Measurements from ENCODE around the gene FAM171A2. TPM values are rescaled to one million over a fixed set of nuclear protein-coding genes. Genes with fewer than 3 reads are reported as not detected.

Gene FAM171A2
- total and polyA plus RNA-seq, 7 donors = 0.06 to 0.23 (median 0.19) TPM

DNA sequence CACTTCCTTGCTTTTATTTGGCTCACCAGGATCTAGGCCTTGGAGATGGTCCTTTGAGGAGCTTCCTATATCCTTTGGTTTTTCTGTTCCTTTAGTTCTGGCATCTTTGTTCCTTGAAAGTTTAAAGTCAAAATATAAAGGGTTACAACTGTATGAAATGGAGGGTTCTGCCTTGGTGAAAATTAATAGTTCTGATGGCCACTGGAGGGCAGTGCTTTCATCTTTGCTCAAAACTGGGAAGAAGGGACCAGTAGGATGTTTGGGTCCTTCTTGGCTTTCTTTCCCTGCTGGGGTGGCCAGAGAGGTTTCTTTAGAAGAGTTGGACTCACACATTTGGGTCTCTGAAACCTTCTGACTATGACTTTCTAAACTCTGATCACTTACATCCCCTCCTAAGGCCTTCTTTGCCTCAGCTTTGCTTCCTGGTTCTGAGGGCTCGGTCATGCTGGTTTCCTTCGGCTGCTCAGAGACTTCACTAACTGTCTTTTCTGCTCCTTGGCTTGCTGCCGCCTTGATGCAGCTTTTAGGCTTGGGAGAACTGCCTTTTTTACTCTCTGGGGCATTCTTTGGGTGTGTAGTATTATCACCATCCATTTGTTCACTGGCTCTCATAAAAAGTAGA lies 36.7 kb upstream of the FAM171A2 start:
- Histone ChIP-seq H3K9me3 (no peaks in the 10 kb centered on the region), H3K27ac (no peak overlapping the region), H3K4me3 (no peak overlapping the region), H3K36me3 (ENCODE audit: insufficient read depth in 1 of 2, low read depth in 1 of 2) (peaks cover 4 to 95% of the 10 kb centered on the region in 2 donors), H3K4me1 (no peaks in the 10 kb centered on the region), H3K27me3 (ENCODE audit: insufficient read depth in 3 of 3, low read length in 2 of 3) (no peaks in the 10 kb centered on the region)
- intact Hi-C loops (cut with DNase I) = loop anchor here (1.0 to 10.0 kb wide), 3 partner anchors 104 to 123 kb away; partner anchors contain the start of gene GPATCH8 (in 1 of the 2)
- TF ChIP-seq, protein P1, sequence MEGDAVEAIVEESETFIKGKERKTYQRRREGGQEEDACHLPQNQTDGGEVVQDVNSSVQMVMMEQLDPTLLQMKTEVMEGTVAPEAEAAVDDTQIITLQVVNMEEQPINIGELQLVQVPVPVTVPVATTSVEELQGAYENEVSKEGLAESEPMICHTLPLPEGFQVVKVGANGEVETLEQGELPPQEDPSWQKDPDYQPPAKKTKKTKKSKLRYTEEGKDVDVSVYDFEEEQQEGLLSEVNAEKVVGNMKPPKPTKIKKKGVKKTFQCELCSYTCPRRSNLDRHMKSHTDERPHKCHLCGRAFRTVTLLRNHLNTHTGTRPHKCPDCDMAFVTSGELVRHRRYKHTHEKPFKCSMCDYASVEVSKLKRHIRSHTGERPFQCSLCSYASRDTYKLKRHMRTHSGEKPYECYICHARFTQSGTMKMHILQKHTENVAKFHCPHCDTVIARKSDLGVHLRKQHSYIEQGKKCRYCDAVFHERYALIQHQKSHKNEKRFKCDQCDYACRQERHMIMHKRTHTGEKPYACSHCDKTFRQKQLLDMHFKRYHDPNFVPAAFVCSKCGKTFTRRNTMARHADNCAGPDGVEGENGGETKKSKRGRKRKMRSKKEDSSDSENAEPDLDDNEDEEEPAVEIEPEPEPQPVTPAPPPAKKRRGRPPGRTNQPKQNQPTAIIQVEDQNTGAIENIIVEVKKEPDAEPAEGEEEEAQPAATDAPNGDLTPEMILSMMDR (IDR thresholded peaks at IDR 0.05) = peak; percentile 51
- DNase-seq = no peak
- ATAC-seq = peak; percentile 48 to 78 (median 60)
- 78 to 84% (median 82%) methylated on average over 3 of the region's 3 CpGs for WGBS, 3 donors

DNA sequence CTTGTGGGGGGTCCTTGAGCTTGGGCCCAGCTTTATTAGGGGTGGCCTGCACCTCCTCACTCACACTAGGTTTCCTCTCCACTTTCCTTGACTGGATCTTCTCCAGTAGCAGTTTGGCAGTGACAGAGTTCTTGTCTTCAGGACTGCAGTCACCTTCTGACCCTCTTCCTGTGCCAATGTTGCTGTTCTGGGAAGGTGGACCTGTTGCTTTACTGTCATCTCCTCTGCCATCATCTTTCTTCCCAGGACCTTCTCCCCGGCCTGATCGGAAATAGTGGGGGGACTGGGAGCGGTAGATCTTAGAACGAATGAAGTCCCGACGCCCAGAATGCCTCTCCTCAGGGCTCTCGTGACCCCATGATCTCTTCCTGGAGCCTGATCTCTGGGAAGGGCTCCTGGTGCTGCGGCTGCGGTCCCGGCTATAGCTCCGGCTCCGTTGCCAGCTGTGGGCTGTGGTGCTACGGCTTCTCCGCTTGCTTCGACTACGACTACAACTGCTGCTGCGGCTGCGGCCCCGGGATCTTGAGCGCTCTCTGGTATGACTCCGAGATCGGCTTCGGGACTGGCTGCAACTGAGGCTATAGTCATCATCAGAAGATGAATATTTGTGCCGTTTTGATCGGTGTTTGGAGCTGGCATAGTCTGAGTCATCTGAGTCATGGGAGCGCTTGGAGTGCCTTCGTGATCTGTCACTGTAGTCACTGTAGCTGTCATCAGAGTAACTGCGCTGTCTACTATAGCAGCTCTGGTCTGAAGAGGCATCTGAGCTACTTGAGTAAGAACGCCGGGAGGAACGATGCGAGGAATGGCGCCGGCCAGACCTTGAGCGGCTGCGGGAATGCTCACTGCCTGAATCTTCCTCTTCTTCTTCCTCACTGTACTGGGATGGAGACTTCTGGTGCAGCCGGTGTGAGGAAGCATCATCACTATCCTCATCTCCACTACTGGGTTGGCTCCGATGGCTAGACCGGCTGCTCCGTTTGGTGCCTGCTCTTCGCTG lies 35.3 kb upstream of the FAM171A2 start:
- Histone ChIP-seq H3K36me3 (ENCODE audit: insufficient read depth in 1 of 2, low read depth in 1 of 2) (peaks cover 4 to 88% of the 10 kb centered on the region in 2 donors), H3K4me3 (no peak overlapping the region), H3K4me1 (no peaks in the 10 kb centered on the region), H3K27ac (no peak overlapping the region), H3K9me3 (no peaks in the 10 kb centered on the region), H3K27me3 (ENCODE audit: insufficient read depth in 3 of 3, low read length in 2 of 3) (no peaks in the 10 kb centered on the region)
- ATAC-seq (peak in 2 of 4 donors; percentile 30 to 49), DNase-seq (no peak)
- TF ChIP-seq, protein P1 (IDR thresholded peaks at IDR 0.05) = no peak
- intact Hi-C loops (cut with DNase I) = no loop called here
- 96% methylated on average over 41 of the region's 41 CpGs for WGBS, 3 donors

DNA sequence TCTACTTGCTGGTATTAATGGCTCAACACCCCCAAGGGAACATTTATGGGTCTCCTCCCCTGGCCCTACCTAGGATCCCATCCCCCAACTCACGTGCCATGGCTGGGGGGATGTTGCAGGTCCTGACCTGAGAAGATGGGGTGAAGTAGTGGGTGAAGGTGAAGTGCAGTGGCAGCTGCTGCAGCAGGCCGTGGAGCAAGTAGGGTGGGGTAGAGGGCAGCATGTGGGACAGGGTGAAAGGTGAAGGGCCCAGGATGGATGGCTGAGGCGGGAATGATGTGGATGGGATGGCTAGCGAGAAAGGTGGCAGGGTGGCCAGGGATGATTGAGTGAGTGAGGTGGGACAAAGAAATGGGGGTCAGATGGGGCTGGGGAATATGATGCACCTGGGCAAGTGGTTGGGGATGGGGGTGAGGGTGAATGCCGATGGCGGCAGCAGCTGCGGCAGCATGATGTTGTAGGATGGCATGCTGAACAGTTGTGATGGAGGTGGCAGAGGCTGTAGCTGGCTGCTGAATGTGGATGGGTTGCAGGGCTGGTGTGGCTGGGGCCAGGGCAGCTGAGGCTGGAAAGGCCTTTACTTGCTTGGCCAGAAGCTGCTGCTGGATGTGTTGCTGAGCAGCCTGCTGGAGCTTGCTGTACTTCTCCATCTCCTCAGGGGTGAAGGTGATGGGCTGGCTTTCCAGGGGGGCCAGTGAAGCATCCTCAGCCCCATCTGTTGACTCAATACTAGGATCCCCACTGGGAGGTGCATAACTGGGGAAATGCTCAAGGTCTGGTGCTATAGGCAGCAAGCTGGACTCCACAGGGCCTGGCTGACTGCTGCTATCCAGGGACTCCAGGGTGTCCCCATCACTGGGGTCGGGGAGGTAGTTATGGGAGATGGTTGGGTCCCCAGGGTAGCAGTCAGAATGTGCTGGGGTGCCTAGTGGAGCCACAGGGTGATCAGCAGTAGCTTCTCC lies 34.1 kb upstream of the FAM171A2 start:
- intact Hi-C loops (cut with DNase I) = no loop called here
- WGBS, 3 donors = 90 to 94% (median 92%) methylated on average over 8 of the region's 8 CpGs

DNA sequence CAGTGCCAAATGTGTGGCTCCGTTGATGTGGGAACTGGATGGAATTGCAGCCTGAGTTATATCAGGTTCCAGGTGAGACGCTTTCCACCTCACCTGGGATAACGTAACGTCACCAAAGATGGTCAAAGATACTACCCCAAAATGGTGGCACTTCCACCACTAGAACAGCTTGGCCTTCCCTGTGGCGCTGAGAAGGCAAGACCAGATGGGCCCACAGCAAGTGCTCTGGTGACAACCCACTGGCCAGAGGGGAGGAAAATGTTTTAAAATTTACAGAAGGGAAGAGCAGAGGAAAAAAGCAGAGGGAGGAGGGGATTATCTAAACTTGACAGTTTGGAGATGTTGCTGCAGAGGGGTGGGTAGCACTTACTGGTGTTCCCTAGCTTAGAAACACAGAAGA lies 33.3 kb upstream of the FAM171A2 start:
- no peak for ATAC-seq
- 91 to 93% (median 92%) methylated on average over 5 of the region's 5 CpGs for WGBS, 3 donors
- intact Hi-C loops (cut with DNase I) = no loop called here

More for the DNA sequence above, 34.1 kb upstream of the FAM171A2 start:
- no peak overlapping the region for H3K4me3 ChIP-seq
- H3K27me3 ChIP-seq (ENCODE audit: insufficient read depth in 3 of 3, low read length in 2 of 3) = no peaks in the 10 kb centered on the region
- no peak for DNase-seq
- peaks cover 4 to 76% of the 10 kb centered on the region in 2 donors for H3K36me3 ChIP-seq (ENCODE audit: insufficient read depth in 1 of 2, low read depth in 1 of 2)
- TF ChIP-seq, protein P1 (IDR thresholded peaks at IDR 0.05) = no peak
- no peaks in the 10 kb centered on the region for H3K4me1 ChIP-seq
- no peaks in the 10 kb centered on the region for H3K9me3 ChIP-seq
- H3K27ac ChIP-seq = no peak overlapping the region
- no peak for ATAC-seq

More for the DNA sequence above, 33.3 kb upstream of the FAM171A2 start:
- H3K36me3 ChIP-seq (ENCODE audit: insufficient read depth in 1 of 2, low read depth in 1 of 2) = peaks cover 4 to 68% of the 10 kb centered on the region in 2 donors
- DNase-seq = no peak
- no peak overlapping the region for H3K4me3 ChIP-seq
- TF ChIP-seq, protein P1 (IDR thresholded peaks at IDR 0.05) = no peak
- no peaks in the 10 kb centered on the region for H3K27me3 ChIP-seq (ENCODE audit: insufficient read depth in 3 of 3, low read length in 2 of 3)
- no peak overlapping the region for H3K27ac ChIP-seq
- no peaks in the 10 kb centered on the region for H3K9me3 ChIP-seq
- H3K4me1 ChIP-seq = no peaks in the 10 kb centered on the region
